HG02840 (cell line): Measurements from ENCODE around the gene HMCES.
"Not testable (repeated sequence)": the region's sequence is repeated elsewhere in the genome, so short reads cannot be mapped to it uniquely, and the experiment has no call there.

Source experiments
- ATAC-seq: cut with Tn5 transposase; IDR thresholded peaks from one replicate; pipeline ENCODE4 v1.9.1; 2021; ENCODE audit warnings: mild to moderate bottlenecking, moderate library complexity, moderate number of reproducible peaks; ENCODE audit not compliant: unreplicated experiment, low FRiP score

HMCES gene

GRCh38 chr3:129343643-129344360 lies 65.1 kb downstream of the HMCES start:
- no peak for ATAC-seq

DNA sequence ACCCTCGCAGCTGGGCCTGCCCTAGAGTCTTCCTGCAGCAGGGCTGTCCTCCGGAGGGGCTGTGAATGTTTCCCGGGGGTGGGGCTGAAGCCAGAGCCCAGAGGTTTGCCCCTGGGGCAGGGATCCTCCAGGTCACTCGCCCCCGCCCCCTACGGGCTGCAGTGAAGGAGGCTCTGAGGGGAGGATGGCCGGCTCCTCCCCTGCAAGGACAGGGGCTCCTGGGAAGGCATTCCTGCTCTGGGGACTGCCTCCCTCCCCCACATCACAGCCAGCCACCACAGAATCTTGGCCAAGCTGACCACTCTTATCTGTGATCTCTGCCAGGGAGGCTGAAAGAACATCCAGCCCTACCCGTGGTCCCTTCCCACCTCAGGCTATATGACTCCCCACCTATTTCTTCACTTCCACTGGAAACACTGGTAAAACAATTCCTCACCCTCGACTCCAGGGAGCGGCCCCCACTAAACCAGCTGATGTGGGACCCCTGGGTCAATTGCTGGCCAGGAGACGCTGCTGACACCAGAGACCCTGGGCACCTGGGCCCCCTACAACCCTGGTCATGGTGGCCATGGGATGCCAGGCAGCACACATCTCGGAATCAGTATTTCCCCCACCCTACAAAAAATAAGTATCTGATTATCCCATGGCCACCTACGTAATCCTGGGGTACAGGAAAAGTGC lies 66.0 kb downstream of the HMCES start:
- ATAC-seq = no peak

- ATAC-seq = no peak
These were observed 66.6 kb downstream of the HMCES start for GRCh38 chr3:129345281-129345680.

GRCh38 chr3:129345971-129346370 lies 67.3 kb downstream of the HMCES start:
- ATAC-seq = no peak

DNA sequence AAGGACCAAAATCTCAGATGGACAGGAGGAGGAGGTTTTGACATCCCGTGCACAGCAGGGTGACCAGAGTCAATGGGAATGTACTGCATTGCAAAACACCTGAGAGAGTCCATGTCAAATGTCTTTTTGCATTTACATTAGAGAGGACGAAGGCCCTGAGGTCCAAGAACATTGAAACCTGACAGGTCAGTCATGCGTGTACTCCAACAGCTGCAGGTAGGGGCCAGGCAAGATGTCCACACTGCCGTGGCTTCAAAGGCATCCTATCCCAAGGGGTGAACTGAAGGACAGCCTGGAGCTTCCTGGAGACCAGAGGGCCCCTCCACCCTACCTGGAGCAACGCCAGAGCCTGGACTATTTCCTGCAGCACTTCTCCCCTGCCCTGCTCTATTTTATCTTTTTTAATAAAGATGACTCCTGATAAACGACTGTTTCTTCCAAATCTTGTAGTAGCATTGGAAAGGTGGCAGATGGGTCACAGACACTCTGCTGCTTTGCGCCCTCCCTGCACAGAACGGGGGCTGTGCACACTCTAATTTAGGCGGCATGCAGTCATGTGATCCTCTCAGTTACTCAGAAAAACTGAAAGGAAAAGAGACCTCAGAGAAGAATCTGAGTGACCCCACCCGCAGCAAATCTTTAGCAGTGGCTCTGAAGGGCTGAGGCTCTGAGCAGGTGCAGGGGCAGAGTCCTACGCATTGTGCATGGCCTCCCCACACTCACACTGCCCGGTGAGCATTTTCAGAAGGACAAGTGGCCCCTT lies 68.2 kb downstream of the HMCES start:
- no peak for ATAC-seq

DNA sequence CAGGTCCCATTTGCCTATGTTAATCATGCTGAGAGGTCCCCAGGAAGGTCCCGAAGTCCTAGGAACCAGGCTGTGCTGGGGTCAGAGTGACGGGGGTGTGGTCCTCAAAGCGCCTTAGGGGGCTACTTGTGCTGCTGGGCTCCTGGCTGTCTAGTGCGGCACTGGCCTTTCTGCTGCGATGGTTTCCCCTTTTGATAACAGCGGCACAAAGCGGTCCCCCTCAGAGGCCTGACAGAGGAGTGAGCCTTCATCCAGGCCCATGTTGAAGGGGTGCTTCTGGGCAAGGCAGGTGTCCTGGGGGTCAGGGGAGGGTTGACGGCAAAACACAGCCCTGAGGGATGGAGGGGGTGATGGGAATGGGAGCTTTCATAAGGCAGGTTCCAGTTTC lies 68.8 kb downstream of the HMCES start:
- ATAC-seq = no peak

GRCh38 chr3:129348734-129349133 lies 70.1 kb downstream of the HMCES start:
- no peak for ATAC-seq

DNA sequence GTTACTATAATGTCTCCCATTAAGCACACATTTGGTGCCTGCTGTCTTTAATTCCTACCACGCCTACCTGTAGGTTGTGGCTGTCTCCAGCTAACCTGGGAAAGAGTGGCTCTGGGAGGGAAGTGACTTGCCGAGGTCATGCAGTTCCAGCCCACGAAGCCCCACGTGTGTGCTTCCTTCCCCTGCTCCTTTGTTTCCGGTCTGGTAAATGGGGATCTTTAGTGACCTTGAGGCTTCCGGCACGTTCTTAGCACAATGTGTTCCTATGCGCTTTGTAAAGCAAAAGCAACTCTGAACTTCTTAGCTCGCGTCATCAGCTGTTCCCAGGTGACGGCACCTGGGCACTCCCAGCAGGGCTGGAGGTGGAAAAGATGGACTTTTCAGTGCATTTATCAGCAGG lies 70.5 kb downstream of the HMCES start:
- not testable (repeated sequence) for ATAC-seq

DNA sequence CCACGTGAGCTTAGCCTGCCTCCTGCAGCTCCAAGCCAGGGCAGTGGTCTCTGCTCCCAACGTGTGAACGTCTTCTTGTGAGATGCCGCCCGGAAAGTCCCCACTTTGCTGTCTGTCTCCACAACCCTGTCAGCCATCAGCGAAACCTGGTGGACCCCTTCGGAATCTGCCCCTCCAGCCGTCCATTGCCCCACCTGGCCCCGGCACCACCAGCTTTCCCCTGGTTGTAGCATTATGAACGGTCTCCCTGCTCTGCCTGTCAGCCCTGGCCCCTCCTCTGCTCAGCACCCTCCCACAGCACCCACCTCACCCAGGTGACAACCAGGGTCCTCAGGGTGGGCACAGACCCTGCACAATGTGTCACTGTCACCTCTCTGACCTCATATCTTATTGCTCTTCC lies 71.1 kb downstream of the HMCES start:
- ATAC-seq = no peak

- ATAC-seq = no peak
These were observed 73.4 kb downstream of the HMCES start for GRCh38 chr3:129352045-129352444.

DNA sequence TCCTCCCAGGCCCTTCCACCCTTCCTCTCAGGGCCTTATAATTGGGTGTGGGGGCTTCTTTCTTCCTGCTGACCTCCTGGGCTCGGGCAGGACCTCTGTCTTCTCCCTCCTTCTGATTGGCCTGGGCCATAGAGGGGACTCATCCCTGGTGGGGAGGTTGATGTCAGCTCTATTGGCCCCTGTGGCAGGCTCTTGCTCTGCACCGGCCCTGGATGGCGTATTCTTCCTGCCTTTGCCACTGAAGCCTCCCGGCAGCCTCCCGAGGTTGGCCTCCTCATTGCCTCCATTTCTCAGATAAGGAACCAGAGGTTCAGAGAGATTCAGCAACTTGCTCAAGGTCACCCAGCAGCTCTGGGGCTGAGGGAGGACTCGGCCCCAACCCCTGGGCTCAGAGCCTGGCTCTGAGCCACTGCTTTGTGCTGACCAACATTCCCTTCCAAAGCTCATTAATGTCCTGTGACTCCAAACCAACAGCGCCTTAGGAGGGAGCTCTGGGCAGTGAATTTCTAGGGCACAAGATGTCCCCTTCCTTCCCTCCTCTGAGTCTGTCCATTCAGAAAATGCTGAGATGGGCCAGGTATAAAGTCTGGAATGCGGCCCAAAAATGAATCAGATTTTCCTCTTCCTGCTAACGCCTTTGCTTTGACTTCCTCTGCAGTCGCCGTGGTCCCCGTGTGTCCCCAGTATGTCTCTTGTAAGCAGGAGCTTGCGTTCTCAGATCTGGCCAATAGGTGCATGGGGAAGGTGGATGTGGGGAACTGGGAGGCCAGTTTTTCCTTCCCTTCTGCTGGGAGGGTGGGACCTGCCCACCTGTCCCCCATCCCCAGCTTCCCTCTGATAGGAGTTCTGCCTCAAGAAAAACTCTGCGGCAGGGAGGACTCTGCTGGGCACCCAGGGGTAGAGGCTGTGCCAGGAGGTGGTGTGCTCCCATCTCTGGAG lies 74.2 kb downstream of the HMCES start:
- ATAC-seq = no peak

DNA sequence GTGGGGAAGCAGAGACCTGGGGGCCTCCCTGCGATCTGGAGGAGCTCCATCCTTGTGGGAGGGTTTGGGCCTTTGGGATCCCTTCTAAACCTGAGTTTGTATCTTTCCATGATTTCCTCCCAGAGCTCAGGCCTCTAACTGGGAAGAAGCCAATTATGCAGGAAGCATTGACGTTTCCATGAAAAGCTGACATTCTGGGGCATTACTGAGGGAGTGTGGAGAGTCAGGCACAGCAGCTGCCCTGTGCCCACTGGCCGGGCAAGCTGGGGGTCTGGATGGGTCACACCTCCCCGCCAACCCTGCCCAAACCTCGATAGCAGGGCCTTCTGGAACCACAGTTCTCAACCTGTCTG lies 74.9 kb downstream of the HMCES start:
- no peak for ATAC-seq
